Measurements from ENCODE around the gene STX8. TPM values are rescaled to one million over a fixed set of nuclear protein-coding genes. Genes with fewer than 3 reads are reported as not detected.

STX8 gene
- total RNA-seq, 1 donor from 2014 or later = 50.6 TPM

DNA sequence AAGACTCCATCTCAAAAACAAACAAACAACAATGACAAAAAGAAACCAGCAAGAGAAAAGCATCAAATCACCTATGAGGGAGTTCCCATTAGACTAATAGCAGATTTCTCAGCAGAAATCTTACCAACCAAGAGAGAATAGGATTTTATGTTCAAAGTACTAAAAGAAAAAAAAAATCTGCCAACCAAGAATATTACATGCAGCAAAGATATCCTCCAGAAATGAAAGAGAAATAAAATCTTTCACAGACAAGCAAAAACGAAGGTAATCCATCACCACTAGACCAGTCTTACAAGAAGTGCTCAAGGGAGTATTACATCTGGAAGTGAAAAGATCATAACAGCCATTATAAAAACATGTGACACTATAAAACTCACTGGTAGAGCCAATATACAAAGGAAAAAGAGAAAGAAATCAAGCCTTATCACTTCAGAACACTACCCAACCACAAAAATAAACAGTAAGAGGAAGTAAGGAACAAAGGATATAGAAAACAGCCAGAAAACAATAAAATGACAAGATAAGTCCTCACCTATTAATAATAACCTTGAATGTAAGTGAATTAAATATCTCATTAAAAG is 66.3 kb downstream of the STX8 start:
- no peak for TF ChIP-seq CTCF (IDR thresholded peaks at IDR 0.05)
- H3K27ac Mint-ChIP-seq (ENCODE audit: unreplicated experiment) = no peak overlapping the region

DNA sequence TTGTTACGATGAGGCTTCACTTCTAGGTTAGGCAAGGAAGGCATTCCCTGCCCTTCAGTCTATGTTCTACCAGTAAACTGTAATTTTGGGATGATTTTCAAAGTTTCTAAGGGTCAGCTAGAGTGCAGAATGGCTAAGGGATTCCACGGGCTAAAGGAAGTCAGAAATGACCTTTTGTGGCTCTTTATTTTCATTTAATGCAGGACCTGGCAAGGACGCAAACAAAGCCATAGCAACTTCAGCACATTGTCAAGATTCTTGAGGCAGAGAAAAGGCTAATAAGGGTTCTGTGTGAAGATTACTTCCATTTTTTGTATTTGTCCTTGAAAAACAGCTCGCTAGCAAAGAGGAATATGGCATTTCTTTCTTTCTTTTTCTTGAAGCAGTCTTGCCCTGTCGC is 76.6 kb downstream of the STX8 start:
- H3K36me3 Mint-ChIP-seq (ENCODE audit: low read depth) = peaks cover 2% of the 10 kb centered on the region
- TF ChIP-seq CTCF (IDR thresholded peaks at IDR 0.05) = no peak
- H3K4me3 Mint-ChIP-seq (ENCODE audit: unreplicated experiment) = no peak overlapping the region
- no peaks in the 10 kb centered on the region for H3K27me3 Mint-ChIP-seq (ENCODE audit: low read depth)
- H3K9me3 Mint-ChIP-seq (ENCODE audit: low read depth) = no peaks in the 10 kb centered on the region
- no peak for DNase-seq (ENCODE audit: low spot score)
- no peaks in the 10 kb centered on the region for H3K4me1 Mint-ChIP-seq (ENCODE audit: low read depth)
- no peak overlapping the region for H3K27ac Mint-ChIP-seq (ENCODE audit: unreplicated experiment)

More for the DNA sequence above, 66.3 kb downstream of the STX8 start:
- no peak for DNase-seq (ENCODE audit: low spot score)
- no peak overlapping the region for H3K4me3 Mint-ChIP-seq (ENCODE audit: unreplicated experiment)
- H3K4me1 Mint-ChIP-seq (ENCODE audit: low read depth) = peaks cover 14% of the 10 kb centered on the region
- peaks cover 27% of the 10 kb centered on the region for H3K9me3 Mint-ChIP-seq (ENCODE audit: low read depth)
- peaks cover 17% of the 10 kb centered on the region for H3K36me3 Mint-ChIP-seq (ENCODE audit: low read depth)
- no peaks in the 10 kb centered on the region for H3K27me3 Mint-ChIP-seq (ENCODE audit: low read depth)

DNA sequence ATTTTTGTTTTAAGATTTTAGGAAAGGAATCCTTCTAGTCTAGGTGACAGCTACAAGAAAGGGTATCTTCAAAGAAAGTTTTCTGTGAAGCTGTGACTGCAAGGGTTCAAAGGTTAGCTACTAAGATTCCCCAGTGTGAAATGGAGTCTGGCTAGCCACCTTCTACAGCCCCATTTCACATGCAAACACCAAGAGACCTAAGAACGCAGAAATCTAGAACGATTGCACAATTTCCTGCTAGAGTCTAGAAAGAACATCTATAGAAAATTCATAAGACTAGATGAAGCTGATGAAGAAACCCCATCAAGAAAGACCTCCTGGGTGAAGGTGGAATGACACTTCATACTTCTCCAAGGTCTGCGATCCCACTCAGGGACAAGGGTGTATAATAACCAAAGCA is 77.1 kb downstream of the STX8 start:
- no peaks in the 10 kb centered on the region for H3K27me3 Mint-ChIP-seq (ENCODE audit: low read depth)
- no peak for DNase-seq (ENCODE audit: low spot score)
- H3K4me1 Mint-ChIP-seq (ENCODE audit: low read depth) = no peaks in the 10 kb centered on the region
- H3K9me3 Mint-ChIP-seq (ENCODE audit: low read depth) = no peaks in the 10 kb centered on the region
- H3K27ac Mint-ChIP-seq (ENCODE audit: unreplicated experiment) = no peak overlapping the region
- TF ChIP-seq CTCF (IDR thresholded peaks at IDR 0.05) = no peak
- no peak overlapping the region for H3K4me3 Mint-ChIP-seq (ENCODE audit: unreplicated experiment)
- peaks cover 2% of the 10 kb centered on the region for H3K36me3 Mint-ChIP-seq (ENCODE audit: low read depth)

- Mint-ChIP-seq H3K36me3 (ENCODE audit: low read depth) (peaks cover 20% of the 10 kb centered on the region), H3K27ac (ENCODE audit: unreplicated experiment) (no peak overlapping the region), H3K9me3 (ENCODE audit: low read depth) (peaks cover 4% of the 10 kb centered on the region), H3K4me3 (ENCODE audit: unreplicated experiment) (no peak overlapping the region), H3K4me1 (ENCODE audit: low read depth) (peaks cover 24% of the 10 kb centered on the region), H3K27me3 (ENCODE audit: low read depth) (no peaks in the 10 kb centered on the region)
- no peak for TF ChIP-seq CTCF (IDR thresholded peaks at IDR 0.05)
- DNase-seq (ENCODE audit: low spot score) = no peak
Measured at GRCh38 chr17:9488556-9488955, 87.1 kb downstream of the STX8 start.

DNA sequence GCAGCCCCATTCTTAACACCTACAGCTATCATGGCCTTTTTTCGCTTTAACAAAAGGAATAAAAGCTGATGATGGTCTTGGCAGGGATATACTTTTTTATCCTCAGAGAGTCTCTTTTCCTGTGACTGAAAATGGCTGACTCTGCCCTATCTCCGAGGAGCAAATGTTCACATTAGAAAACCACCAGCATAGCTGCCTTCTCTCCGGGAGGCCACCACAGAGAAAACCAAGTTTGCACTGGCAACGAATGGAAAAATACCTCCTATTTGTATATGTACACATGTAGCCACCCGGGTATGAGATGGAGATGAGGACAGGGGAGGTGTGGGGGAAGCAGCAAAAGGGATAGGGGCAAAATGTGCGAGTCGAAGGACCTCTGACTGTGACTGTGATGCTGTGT is 88.2 kb downstream of the STX8 start:
- Mint-ChIP-seq H3K4me1 (ENCODE audit: low read depth) (peaks cover 24% of the 10 kb centered on the region), H3K9me3 (ENCODE audit: low read depth) (peaks cover 2% of the 10 kb centered on the region), H3K27me3 (ENCODE audit: low read depth) (no peaks in the 10 kb centered on the region), H3K4me3 (ENCODE audit: unreplicated experiment) (no peak overlapping the region), H3K36me3 (ENCODE audit: low read depth) (peaks cover 18% of the 10 kb centered on the region), H3K27ac (ENCODE audit: unreplicated experiment) (peak overlapping the region; percentile 28)
- DNase-seq (ENCODE audit: low spot score) = no peak
- TF ChIP-seq CTCF (IDR thresholded peaks at IDR 0.05) = no peak
